Gastrocnemius medialis (tissue), 4 donors: ENCODE data around the gene CA6. TPM values are rescaled to one million over a fixed set of nuclear protein-coding genes. Genes with fewer than 3 reads are reported as not detected.

ENCODE experiments used
- ATAC-seq, 2 donors: fragments of 150-250 bp; one replicate each; pipeline ENCODE4 v1.9.1; 2016
- DNase-seq, 2 donors: peaks; one replicate each; pipeline ENCODE4 v3.0.0-alpha.2; 2019
- H3K27ac ChIP-seq, 4 donors: fragments of 200-600 bp; sonication (generic); 1 replicate in 1 of 4; 2 replicates in 3 of 4; pipeline ENCODE4 v1.5.1; 2016 to 2018; ENCODE audit warnings: mild to moderate bottlenecking in 2 of 4, moderate library complexity in 1 of 4
- H3K27me3 ChIP-seq, 3 donors: fragments of 200-600 bp; sonication (generic) in 2 of 3; 1 replicate in 1 of 3; 2 replicates in 2 of 3; pipeline versions ENCODE4 v1.5.1 to v1.6.0; 2016 to 2019; ENCODE audit warnings: mild to moderate bottlenecking in 1 of 3, moderate library complexity in 1 of 3
- H3K36me3 ChIP-seq, 2 donors: fragments of 200-600 bp; sonication (generic) in 1 of 2; one replicate each; pipeline ENCODE4 v1.5.1; 2017 to 2018
- H3K4me1 ChIP-seq, 2 donors: fragments of 200-600 bp; sonication (generic) in 1 of 2; one replicate each; pipeline ENCODE4 v1.5.1; 2016 to 2017; ENCODE audit warnings: mild to moderate bottlenecking in 2 of 2
- H3K4me3 ChIP-seq, 4 donors: fragments of 200-600 bp; sonication (generic) in 3 of 4; 1 replicate in 1 of 4; 2 replicates in 3 of 4; pipeline ENCODE4 v1.5.1; 2016 to 2019; ENCODE audit warnings: mild to moderate bottlenecking in 2 of 4
- H3K9me3 ChIP-seq, 3 donors: fragments of 200-600 bp; sonication (generic) in 2 of 3; 1 replicate in 1 of 3; 2 replicates in 2 of 3; pipeline ENCODE4 v1.5.1; 2016 to 2019
- CTCF ChIP-seq, 5 experiments: fragments of 450-650 bp in 3 of 5; fragments of 200-600 bp in 2 of 5; sonication (generic) in 2 of 5; IDR thresholded peaks in 4 of 5; conservative IDR thresholded peaks in 1 of 5; 1 replicate in 4 of 5; 2 replicates in 1 of 5; pipeline ENCODE4 v1.5.1; 2016 to 2019; ENCODE audit warnings: antibody characterized with exemption in 5 of 5, mild to moderate bottlenecking in 3 of 5, moderate library complexity in 3 of 5
- POLR2A ChIP-seq, 2 donors: fragments of 450-650 bp; IDR thresholded peaks; one replicate each; pipeline ENCODE4 v1.6.1; 2017; ENCODE audit warnings: antibody characterized with exemption in 2 of 2, mild to moderate bottlenecking in 2 of 2, moderate library complexity in 2 of 2
- in situ Hi-C, 4 donors: fragments of 200-750 bp; cut with MboI; loops; one replicate each; pipeline versions ENCODE4 v1.15.0 to v1.8.0; 2017; ENCODE audit warnings: low sequenced_read_pairs in 4 of 4
- intact Hi-C: fragments of 100-400 bp; cut with DNase I; formaldehyde crosslinking; loops from one replicate; pipeline ENCODE4 v1.15.1; 2023; ENCODE audit warnings: low total_unique reads
- total RNA-seq, 4 donors: library from RNA; depleted of rRNA; stranded (reverse); fragments of >200 nt; gene quantifications; one replicate each; pipeline versions ENCODE4 v1.1.0 to v1.2.3, GENCODE V29; 2016

Gene CA6
- total RNA-seq, 4 donors from 2014 or later = not detected

GRCh38 chr1:8903410-8903809 lies 42.3 kb upstream of the CA6 start:
- ATAC-seq (no peak), DNase-seq (no peak)
- H3K27me3 ChIP-seq = no peaks in the 10 kb centered on the region
- TF ChIP-seq CTCF (IDR thresholded peaks at IDR 0.05 in 4 of 5, conservative IDR thresholded peaks at IDR 0.05 in 1 of 5) (no peak), POLR2A (IDR thresholded peaks at IDR 0.05) (no peak)
- intact Hi-C loops = no loop called here
- H3K36me3 ChIP-seq = no peaks in the 10 kb centered on the region
- H3K27ac ChIP-seq = no peak overlapping the region
- no peaks in the 10 kb centered on the region for H3K9me3 ChIP-seq
- in situ Hi-C loops = loop anchor here in 2 of 4 donors (25.0 kb wide), 1 partner anchor 284 kb away; no protein-coding TSS in a partner anchor
- no peak overlapping the region for H3K4me3 ChIP-seq
- no peaks in the 10 kb centered on the region for H3K4me1 ChIP-seq

GRCh38 chr1:8903908-8904650 lies 41.6 kb upstream of the CA6 start:
- no peaks in the 10 kb centered on the region for H3K9me3 ChIP-seq
- no peak overlapping the region for H3K4me3 ChIP-seq
- intact Hi-C loops (no loop called here), in situ Hi-C loops (loop anchor here in 2 of 4 donors (25.0 kb wide), 1 partner anchor 283 kb away; no protein-coding TSS in a partner anchor)
- no peaks in the 10 kb centered on the region for H3K27me3 ChIP-seq
- H3K4me1 ChIP-seq = no peaks in the 10 kb centered on the region
- DNase-seq = peak; percentile 9 to 49
- H3K27ac ChIP-seq = no peak overlapping the region
- TF ChIP-seq POLR2A (IDR thresholded peaks at IDR 0.05) (no peak), CTCF (IDR thresholded peaks at IDR 0.05 in 4 of 5, conservative IDR thresholded peaks at IDR 0.05 in 1 of 5) (no peak)
- H3K36me3 ChIP-seq = no peaks in the 10 kb centered on the region
- peak; percentile 35 to 69 for ATAC-seq

GRCh38 chr1:8905582-8906191 lies 40.0 kb upstream of the CA6 start:
- in situ Hi-C loops = loop anchor here in 2 of 4 donors (25.0 kb wide), 1 partner anchor 282 kb away; no protein-coding TSS in a partner anchor
- H3K4me1 ChIP-seq = no peaks in the 10 kb centered on the region
- intact Hi-C loops = no loop called here
- no peak for ATAC-seq
- no peak overlapping the region for H3K4me3 ChIP-seq
- no peaks in the 10 kb centered on the region for H3K27me3 ChIP-seq
- no peak overlapping the region for H3K27ac ChIP-seq
- H3K36me3 ChIP-seq = no peaks in the 10 kb centered on the region
- DNase-seq = no peak
- H3K9me3 ChIP-seq = no peaks in the 10 kb centered on the region
- TF ChIP-seq CTCF (IDR thresholded peaks at IDR 0.05 in 4 of 5, conservative IDR thresholded peaks at IDR 0.05 in 1 of 5) (no peak), POLR2A (IDR thresholded peaks at IDR 0.05) (no peak)

GRCh38 chr1:8908388-8909151 lies 37.1 kb upstream of the CA6 start:
- H3K27ac ChIP-seq = no peak overlapping the region
- intact Hi-C loops = no loop called here

More at GRCh38 chr1:8908388-8909151, 37.1 kb upstream of the CA6 start:
- Histone ChIP-seq H3K9me3 (no peaks in the 10 kb centered on the region), H3K4me1 (no peaks in the 10 kb centered on the region), H3K36me3 (no peaks in the 10 kb centered on the region), H3K4me3 (no peak overlapping the region), H3K27me3 (no peaks in the 10 kb centered on the region)
- ATAC-seq (no peak), DNase-seq (no peak)
- in situ Hi-C loops = loop anchor here in 2 of 4 donors (25.0 kb wide), 1 partner anchor 279 kb away; no protein-coding TSS in a partner anchor
- no peak for TF ChIP-seq CTCF (IDR thresholded peaks at IDR 0.05 in 4 of 5, conservative IDR thresholded peaks at IDR 0.05 in 1 of 5)
